Testis (tissue), 2 donors: ENCODE measurements around the gene GSG1L.

Experiments
- CTCF ChIP-seq, 3 experiments: fragments of 450-650 bp in 2 of 3; fragments of 200-600 bp in 1 of 3; sonication (generic) in 1 of 3; IDR thresholded peaks; one replicate each; pipeline ENCODE4 v1.5.1; 2016 to 2019; ENCODE audit warnings: antibody characterized with exemption in 3 of 3, mild to moderate bottlenecking in 2 of 3, moderate library complexity in 1 of 3
- POLR2A ChIP-seq: fragments of 450-650 bp; IDR thresholded peaks from one replicate; pipeline ENCODE4 v1.6.1; 2017; ENCODE audit warnings: antibody characterized with exemption, mild to moderate bottlenecking, moderate library complexity

GRCh38 chr16:28090646-28091377 is 27.3 kb upstream of the GSG1L start:
- TF ChIP-seq CTCF (IDR thresholded peaks at IDR 0.05) (no peak), POLR2A (no peak)
